WTC11 (cell line): ENCODE data around the gene LMTK2. TPM values are rescaled to one million over a fixed set of nuclear protein-coding genes. Genes with fewer than 3 reads are reported as not detected.

Experiments used
- ATAC-seq: fragments of 200-7000 bp; cut with Tn5 transposase; 2 replicates; pipeline ENCODE4 v1.10.0; 2021; ENCODE audit warnings: mild to moderate bottlenecking, moderate library complexity
- CTCF ChIA-PET: fragments of 300-600 bp; sonication (Branson Sonifier 250); formaldehyde crosslinking; loops from one replicate; lab custom pipeline; 2021; ENCODE audit warnings: antibody characterized with exemption; lab: Charles Lee
- POLR2A ChIA-PET: fragments of 350-600 bp; sonication (Branson Sonifier 250); formaldehyde crosslinking; loops from one replicate; lab custom pipeline; 2021; ENCODE audit warnings: antibody characterized with exemption; lab: Charles Lee
- DNase-seq: peaks from one replicate; pipeline ENCODE4 v3.0.0; 2021; ENCODE audit warnings: low spot score
- H3K27ac Mint-ChIP-seq: 2 replicates; pipeline ENCODE4 v1.8.0; 2021; ENCODE audit warnings: mixed read lengths
- H3K27me3 Mint-ChIP-seq: 2 replicates; pipeline ENCODE4 v1.8.0; 2021; ENCODE audit warnings: low read depth, mild to moderate bottlenecking, moderate library complexity, mixed read lengths
- H3K36me3 Mint-ChIP-seq: 2 replicates; pipeline ENCODE4 v1.8.0; 2021; ENCODE audit warnings: mixed read lengths
- H3K4me1 Mint-ChIP-seq: 2 replicates; pipeline ENCODE4 v1.8.0; 2022; ENCODE audit warnings: mixed read lengths
- H3K4me3 Mint-ChIP-seq: 2 replicates; pipeline ENCODE4 v1.8.0; 2021; ENCODE audit warnings: mild to moderate bottlenecking, moderate library complexity, mixed read lengths
- H3K9me3 Mint-ChIP-seq: 2 replicates; pipeline ENCODE4 v1.8.0; 2021; ENCODE audit warnings: mixed read lengths
- CREM ChIP-seq: sonication (generic); formaldehyde crosslinking; IDR thresholded peaks from 2 replicates; pipeline ENCODE4 v1.8.1; 2022; ENCODE audit warnings: mild to moderate bottlenecking, missing genetic modification reagents, moderate library complexity
- ELF4 ChIP-seq: sonication (generic); formaldehyde crosslinking; IDR thresholded peaks from 2 replicates; pipeline ENCODE4 v1.8.1; 2022; ENCODE audit warnings: low read depth, mild to moderate bottlenecking, moderate library complexity, missing genetic modification reagents
- ESRRA ChIP-seq: sonication (generic); formaldehyde crosslinking; IDR thresholded peaks from 2 replicates; pipeline ENCODE4 v1.8.1; 2022; ENCODE audit warnings: mild to moderate bottlenecking, missing genetic modification reagents, borderline replicate concordance
- GTF2I ChIP-seq: fragments of 250-450 bp; sonication (Bioruptor Pico); conservative IDR thresholded peaks from 2 replicates; pipeline ENCODE4 v1.4.0; 2021; ENCODE audit warnings: mild to moderate bottlenecking
- NFYB ChIP-seq: sonication (generic); formaldehyde crosslinking; conservative IDR thresholded peaks from 2 replicates; pipeline ENCODE4 v1.8.0; 2022; ENCODE audit warnings: low read depth, missing genetic modification reagents
- NR1H2 ChIP-seq: sonication (generic); formaldehyde crosslinking; IDR thresholded peaks from 2 replicates; pipeline ENCODE4 v1.9.0; 2021; ENCODE audit warnings: mild to moderate bottlenecking, moderate library complexity, missing genetic modification reagents
- NR3C1 ChIP-seq: sonication (generic); formaldehyde crosslinking; conservative IDR thresholded peaks from 2 replicates; pipeline ENCODE4 v1.8.1; 2023; ENCODE audit warnings: low read depth, mild to moderate bottlenecking, missing genetic modification reagents
- OVOL2 ChIP-seq: fragments of 250-450 bp; sonication (Bioruptor Pico); IDR thresholded peaks from 2 replicates; pipeline ENCODE4 v1.9.0; 2021; ENCODE audit warnings: mild to moderate bottlenecking, borderline replicate concordance
- PRRX2 ChIP-seq: fragments of 250-450 bp; sonication (Bioruptor Pico); IDR thresholded peaks from 2 replicates; pipeline ENCODE4 v1.8.0; 2021; ENCODE audit warnings: mild to moderate bottlenecking
- ZNF121 ChIP-seq: sonication (generic); formaldehyde crosslinking; IDR thresholded peaks from 2 replicates; pipeline ENCODE4 v1.8.0; 2023; ENCODE audit warnings: missing genetic modification reagents
- ZNF232 ChIP-seq: sonication (generic); formaldehyde crosslinking; IDR thresholded peaks from 2 replicates; pipeline ENCODE4 v1.8.0; 2022; ENCODE audit warnings: mild to moderate bottlenecking, missing genetic modification reagents
- ZNF263 ChIP-seq: sonication (generic); formaldehyde crosslinking; IDR thresholded peaks from 2 replicates; pipeline ENCODE4 v1.8.1; 2022; ENCODE audit warnings: low read depth, mild to moderate bottlenecking, moderate library complexity, missing genetic modification reagents
- total RNA-seq: library from RNA; stranded (reverse); gene quantifications from 3 replicates; pipeline ENCODE4 v1.2.3, GENCODE V29; 2021
- TF ChIP-seq, protein P1 (sequence below): sonication (generic); formaldehyde crosslinking; IDR thresholded peaks from 2 replicates; pipeline ENCODE4 v1.8.0; 2023; ENCODE audit warnings: missing genetic modification reagents, mild to moderate bottlenecking, borderline replicate concordance
- TF ChIP-seq, protein P2 (sequence below): sonication (generic); formaldehyde crosslinking; IDR thresholded peaks from 2 replicates; pipeline ENCODE4 v1.8.0; 2022; ENCODE audit warnings: mild to moderate bottlenecking, missing genetic modification reagents
- TF ChIP-seq, protein P3 (sequence below): sonication (generic); formaldehyde crosslinking; IDR thresholded peaks from 2 replicates; pipeline ENCODE4 v1.8.1; 2023; ENCODE audit warnings: mild to moderate bottlenecking, missing genetic modification reagents, moderate library complexity
- TF ChIP-seq, protein P4 (sequence below): fragments of 250-450 bp; sonication (Bioruptor Pico); conservative IDR thresholded peaks from 2 replicates; pipeline ENCODE4 v1.9.0; 2021; ENCODE audit warnings: mild to moderate bottlenecking
- TF ChIP-seq, protein P5 (sequence below): fragments of 200-600 bp; IDR thresholded peaks from 2 replicates; pipeline ENCODE4 v1.8.0; 2022; ENCODE audit warnings: antibody characterized with exemption
- TF ChIP-seq, protein P6 (sequence below): sonication (generic); formaldehyde crosslinking; IDR thresholded peaks from 2 replicates; pipeline ENCODE4 v1.8.1; 2022; ENCODE audit warnings: mild to moderate bottlenecking, moderate library complexity, missing genetic modification reagents
- TF ChIP-seq, protein P7 (sequence below): sonication (generic); formaldehyde crosslinking; IDR thresholded peaks from 2 replicates; pipeline ENCODE4 v1.8.0; 2022; ENCODE audit warnings: mild to moderate bottlenecking, missing genetic modification reagents
- TF ChIP-seq, protein P8 (sequence below): sonication (generic); formaldehyde crosslinking; IDR thresholded peaks from 2 replicates; pipeline ENCODE4 v1.8.1; 2022; ENCODE audit warnings: mild to moderate bottlenecking, missing genetic modification reagents, moderate library complexity, borderline replicate concordance

The LMTK2 gene
- total RNA-seq, 1 experiment from 2014 or later: 24.3 TPM

DNA sequence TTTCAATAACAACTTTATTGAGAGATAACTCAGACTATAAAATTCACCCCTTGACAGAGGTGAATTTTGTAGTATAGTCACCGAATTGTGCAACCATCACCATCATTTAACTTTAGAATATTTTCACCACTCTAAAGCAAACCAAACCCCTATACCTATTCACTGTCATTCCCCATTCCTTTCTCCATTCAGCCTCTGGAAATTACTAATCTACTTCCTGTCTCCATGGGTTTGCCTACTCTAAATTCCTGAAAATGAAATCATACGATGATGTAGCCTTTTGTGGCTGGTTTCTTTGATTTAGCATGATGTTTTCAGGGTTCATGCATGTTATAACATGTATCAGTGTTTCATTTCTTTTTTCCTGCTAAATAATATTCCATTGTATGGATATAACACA is 15.6 kb upstream of the LMTK2 start:
- Mint-ChIP-seq H3K36me3 (no peaks in the 10 kb centered on the region), H3K27ac (no peak overlapping the region)
- ATAC-seq: no peak

DNA sequence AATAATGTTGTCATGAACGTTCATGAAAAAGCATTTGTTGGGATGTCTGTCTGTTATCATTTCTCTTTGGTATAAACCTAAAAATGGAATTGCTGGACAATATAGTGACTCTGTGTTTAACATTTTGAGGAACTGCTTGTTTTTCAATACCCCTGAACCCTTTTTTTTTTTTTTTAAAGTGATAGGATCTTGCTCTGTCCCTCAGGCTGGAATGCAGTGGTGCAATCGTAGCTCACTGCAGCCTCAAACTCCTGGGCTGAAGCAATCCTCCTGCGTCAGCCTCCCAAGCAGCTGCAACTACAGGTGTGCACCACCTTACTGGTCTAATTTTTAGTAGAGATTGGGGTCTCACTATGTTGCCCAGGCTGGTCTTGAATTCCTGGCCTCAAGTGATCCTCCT is 15.1 kb upstream of the LMTK2 start:
- DNase-seq (no peak), ATAC-seq (no peak)
- ChIA-PET POLR2A (no interaction called here), CTCF (interaction anchor here (0.6 kb wide), 1 partner anchor 112 kb away, joined by 3 read pairs; no protein-coding TSS in a partner anchor)
- H3K4me1 Mint-ChIP-seq: no peaks in the 10 kb centered on the region
- H3K36me3 Mint-ChIP-seq: no peaks in the 10 kb centered on the region
- no peak overlapping the region for H3K27ac Mint-ChIP-seq
- no peak overlapping the region for H3K4me3 Mint-ChIP-seq
- H3K27me3 Mint-ChIP-seq: no peaks in the 10 kb centered on the region
- peaks cover 27% of the 10 kb centered on the region for H3K9me3 Mint-ChIP-seq
- TF ChIP-seq, protein P1, sequence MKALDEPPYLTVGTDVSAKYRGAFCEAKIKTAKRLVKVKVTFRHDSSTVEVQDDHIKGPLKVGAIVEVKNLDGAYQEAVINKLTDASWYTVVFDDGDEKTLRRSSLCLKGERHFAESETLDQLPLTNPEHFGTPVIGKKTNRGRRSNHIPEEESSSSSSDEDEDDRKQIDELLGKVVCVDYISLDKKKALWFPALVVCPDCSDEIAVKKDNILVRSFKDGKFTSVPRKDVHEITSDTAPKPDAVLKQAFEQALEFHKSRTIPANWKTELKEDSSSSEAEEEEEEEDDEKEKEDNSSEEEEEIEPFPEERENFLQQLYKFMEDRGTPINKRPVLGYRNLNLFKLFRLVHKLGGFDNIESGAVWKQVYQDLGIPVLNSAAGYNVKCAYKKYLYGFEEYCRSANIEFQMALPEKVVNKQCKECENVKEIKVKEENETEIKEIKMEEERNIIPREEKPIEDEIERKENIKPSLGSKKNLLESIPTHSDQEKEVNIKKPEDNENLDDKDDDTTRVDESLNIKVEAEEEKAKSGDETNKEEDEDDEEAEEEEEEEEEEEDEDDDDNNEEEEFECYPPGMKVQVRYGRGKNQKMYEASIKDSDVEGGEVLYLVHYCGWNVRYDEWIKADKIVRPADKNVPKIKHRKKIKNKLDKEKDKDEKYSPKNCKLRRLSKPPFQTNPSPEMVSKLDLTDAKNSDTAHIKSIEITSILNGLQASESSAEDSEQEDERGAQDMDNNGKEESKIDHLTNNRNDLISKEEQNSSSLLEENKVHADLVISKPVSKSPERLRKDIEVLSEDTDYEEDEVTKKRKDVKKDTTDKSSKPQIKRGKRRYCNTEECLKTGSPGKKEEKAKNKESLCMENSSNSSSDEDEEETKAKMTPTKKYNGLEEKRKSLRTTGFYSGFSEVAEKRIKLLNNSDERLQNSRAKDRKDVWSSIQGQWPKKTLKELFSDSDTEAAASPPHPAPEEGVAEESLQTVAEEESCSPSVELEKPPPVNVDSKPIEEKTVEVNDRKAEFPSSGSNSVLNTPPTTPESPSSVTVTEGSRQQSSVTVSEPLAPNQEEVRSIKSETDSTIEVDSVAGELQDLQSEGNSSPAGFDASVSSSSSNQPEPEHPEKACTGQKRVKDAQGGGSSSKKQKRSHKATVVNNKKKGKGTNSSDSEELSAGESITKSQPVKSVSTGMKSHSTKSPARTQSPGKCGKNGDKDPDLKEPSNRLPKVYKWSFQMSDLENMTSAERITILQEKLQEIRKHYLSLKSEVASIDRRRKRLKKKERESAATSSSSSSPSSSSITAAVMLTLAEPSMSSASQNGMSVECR (CRISPR knock-in tag): no peak
- no peak for TF ChIP-seq PRRX2 (CRISPR knock-in tag)
- TF ChIP-seq NR1H2 (CRISPR knock-in tag): no peak

More for the DNA sequence above, 15.6 kb upstream of the LMTK2 start:
- peaks cover 22% of the 10 kb centered on the region for H3K9me3 Mint-ChIP-seq
- no peak overlapping the region for H3K4me3 Mint-ChIP-seq
- no peaks in the 10 kb centered on the region for H3K4me1 Mint-ChIP-seq
- POLR2A ChIA-PET: no interaction called here
- no peaks in the 10 kb centered on the region for H3K27me3 Mint-ChIP-seq
- TF ChIP-seq, protein P2, sequence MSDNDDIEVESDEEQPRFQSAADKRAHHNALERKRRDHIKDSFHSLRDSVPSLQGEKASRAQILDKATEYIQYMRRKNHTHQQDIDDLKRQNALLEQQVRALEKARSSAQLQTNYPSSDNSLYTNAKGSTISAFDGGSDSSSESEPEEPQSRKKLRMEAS: no peak
- TF ChIP-seq ESRRA (CRISPR knock-in tag): no peak
- TF ChIP-seq ZNF263 (CRISPR knock-in tag): no peak
- no peak for TF ChIP-seq GTF2I (CRISPR knock-in tag)
- TF ChIP-seq NFYB (CRISPR knock-in tag): no peak
- TF ChIP-seq OVOL2: no peak
- no peak for TF ChIP-seq ZNF121 (CRISPR knock-in tag)
- no peak for TF ChIP-seq ELF4 (CRISPR knock-in tag)
- TF ChIP-seq, protein P3, sequence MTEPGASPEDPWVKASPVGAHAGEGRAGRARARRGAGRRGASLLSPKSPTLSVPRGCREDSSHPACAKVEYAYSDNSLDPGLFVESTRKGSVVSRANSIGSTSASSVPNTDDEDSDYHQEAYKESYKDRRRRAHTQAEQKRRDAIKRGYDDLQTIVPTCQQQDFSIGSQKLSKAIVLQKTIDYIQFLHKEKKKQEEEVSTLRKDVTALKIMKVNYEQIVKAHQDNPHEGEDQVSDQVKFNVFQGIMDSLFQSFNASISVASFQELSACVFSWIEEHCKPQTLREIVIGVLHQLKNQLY (CRISPR knock-in tag): no peak
- TF ChIP-seq, protein P4, sequence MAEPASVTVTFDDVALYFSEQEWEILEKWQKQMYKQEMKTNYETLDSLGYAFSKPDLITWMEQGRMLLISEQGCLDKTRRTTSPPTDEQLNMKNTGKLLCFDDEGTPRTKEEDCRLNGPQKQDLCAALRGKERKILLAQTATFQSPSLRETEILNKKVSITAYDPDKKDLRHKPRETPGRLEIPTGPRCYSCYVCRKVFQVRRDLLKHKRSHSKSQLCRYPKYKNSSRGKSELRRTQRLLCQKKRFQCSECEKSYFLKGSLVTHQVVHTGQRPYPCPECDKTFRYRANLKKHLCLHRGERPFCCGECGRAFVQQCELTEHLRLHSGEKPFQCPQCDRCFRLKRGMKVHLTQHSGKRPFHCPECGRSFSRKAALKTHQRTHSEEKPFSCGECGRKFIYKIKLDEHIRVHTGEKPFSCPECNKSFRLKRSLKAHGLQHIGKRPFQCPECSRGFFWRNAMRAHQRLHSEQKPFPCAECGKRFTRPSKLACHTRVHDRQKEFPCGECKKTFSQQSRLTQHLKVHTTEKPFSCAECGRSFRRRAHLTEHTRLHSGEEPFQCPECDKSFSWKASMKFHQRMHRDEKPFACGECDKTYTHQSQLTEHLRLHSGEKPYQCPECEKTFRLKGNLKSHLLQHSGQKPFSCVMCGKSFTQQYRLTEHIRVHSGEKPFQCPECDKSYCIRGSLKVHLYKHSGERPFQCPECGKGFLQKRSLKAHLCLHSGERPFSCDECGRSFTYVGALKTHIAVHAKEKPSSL (CRISPR knock-in tag): no peak
- TF ChIP-seq, protein P5, sequence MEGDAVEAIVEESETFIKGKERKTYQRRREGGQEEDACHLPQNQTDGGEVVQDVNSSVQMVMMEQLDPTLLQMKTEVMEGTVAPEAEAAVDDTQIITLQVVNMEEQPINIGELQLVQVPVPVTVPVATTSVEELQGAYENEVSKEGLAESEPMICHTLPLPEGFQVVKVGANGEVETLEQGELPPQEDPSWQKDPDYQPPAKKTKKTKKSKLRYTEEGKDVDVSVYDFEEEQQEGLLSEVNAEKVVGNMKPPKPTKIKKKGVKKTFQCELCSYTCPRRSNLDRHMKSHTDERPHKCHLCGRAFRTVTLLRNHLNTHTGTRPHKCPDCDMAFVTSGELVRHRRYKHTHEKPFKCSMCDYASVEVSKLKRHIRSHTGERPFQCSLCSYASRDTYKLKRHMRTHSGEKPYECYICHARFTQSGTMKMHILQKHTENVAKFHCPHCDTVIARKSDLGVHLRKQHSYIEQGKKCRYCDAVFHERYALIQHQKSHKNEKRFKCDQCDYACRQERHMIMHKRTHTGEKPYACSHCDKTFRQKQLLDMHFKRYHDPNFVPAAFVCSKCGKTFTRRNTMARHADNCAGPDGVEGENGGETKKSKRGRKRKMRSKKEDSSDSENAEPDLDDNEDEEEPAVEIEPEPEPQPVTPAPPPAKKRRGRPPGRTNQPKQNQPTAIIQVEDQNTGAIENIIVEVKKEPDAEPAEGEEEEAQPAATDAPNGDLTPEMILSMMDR: no peak
- TF ChIP-seq ZNF232 (CRISPR knock-in tag): no peak
- TF ChIP-seq CREM (CRISPR knock-in tag): no peak
- TF ChIP-seq, protein P6, sequence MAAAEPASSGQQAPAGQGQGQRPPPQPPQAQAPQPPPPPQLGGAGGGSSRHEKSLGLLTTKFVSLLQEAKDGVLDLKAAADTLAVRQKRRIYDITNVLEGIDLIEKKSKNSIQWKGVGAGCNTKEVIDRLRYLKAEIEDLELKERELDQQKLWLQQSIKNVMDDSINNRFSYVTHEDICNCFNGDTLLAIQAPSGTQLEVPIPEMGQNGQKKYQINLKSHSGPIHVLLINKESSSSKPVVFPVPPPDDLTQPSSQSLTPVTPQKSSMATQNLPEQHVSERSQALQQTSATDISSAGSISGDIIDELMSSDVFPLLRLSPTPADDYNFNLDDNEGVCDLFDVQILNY (CRISPR knock-in tag): no peak
- no peak for TF ChIP-seq NR3C1 (CRISPR knock-in tag)
- TF ChIP-seq, protein P7, sequence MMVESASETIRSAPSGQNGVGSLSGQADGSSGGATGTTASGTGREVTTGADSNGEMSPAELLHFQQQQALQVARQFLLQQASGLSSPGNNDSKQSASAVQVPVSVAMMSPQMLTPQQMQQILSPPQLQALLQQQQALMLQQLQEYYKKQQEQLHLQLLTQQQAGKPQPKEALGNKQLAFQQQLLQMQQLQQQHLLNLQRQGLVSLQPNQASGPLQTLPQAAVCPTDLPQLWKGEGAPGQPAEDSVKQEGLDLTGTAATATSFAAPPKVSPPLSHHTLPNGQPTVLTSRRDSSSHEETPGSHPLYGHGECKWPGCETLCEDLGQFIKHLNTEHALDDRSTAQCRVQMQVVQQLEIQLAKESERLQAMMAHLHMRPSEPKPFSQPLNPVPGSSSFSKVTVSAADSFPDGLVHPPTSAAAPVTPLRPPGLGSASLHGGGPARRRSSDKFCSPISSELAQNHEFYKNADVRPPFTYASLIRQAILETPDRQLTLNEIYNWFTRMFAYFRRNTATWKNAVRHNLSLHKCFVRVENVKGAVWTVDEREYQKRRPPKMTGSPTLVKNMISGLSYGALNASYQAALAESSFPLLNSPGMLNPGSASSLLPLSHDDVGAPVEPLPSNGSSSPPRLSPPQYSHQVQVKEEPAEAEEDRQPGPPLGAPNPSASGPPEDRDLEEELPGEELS: no peak
- TF ChIP-seq, protein P8, sequence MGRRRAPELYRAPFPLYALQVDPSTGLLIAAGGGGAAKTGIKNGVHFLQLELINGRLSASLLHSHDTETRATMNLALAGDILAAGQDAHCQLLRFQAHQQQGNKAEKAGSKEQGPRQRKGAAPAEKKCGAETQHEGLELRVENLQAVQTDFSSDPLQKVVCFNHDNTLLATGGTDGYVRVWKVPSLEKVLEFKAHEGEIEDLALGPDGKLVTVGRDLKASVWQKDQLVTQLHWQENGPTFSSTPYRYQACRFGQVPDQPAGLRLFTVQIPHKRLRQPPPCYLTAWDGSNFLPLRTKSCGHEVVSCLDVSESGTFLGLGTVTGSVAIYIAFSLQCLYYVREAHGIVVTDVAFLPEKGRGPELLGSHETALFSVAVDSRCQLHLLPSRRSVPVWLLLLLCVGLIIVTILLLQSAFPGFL (CRISPR knock-in tag): no peak
- TF ChIP-seq, all 79 proteins: peak for 0
- no peak for DNase-seq
- CTCF ChIA-PET: no interaction called here
